ENCODE measurements around the gene F11R. TPM values are rescaled to one million over a fixed set of nuclear protein-coding genes. Genes with fewer than 3 reads are reported as not detected.
A peak's percentile ranks its signal among the peaks of the same experiment; 100 is the strongest.

The F11R gene
- total and polyA plus RNA-seq, 2 donors (not counting 3 experiments of a cell fraction or from before 2014, with no cell fraction given): 97.0 to 124 TPM

DNA sequence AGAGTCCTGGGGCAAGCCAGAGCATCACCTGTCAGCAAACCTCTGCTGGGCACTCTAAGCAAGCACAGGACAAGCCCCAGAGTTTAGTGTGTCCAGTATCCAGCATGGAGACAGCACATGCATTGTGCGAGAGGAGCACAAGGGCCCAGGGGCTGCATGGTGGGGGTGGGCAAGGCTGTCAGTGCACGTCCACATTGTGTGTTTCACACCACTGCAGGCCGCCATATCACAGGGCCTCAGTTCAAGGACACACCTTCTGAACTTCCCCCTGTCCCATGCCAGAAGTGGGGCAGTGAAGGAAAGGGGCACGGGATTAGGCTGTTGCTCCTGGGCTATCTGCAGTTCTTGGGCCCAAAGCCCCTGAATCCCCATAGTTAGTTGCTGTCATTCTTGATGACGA, 18.6 kb upstream of the F11R start:
- no peak overlapping the region for H3K27ac ChIP-seq (ENCODE audit: insufficient read depth, low read depth, low read length)
- H3K4me1 ChIP-seq (ENCODE audit: control insufficient read depth, extremely low read depth, insufficient read depth, low read length): peaks cover 7% of the 10 kb centered on the region
- FAIRE-seq: no peak
- no peak overlapping the region for H3K4me2 ChIP-seq (ENCODE audit: insufficient read depth, low read length)
- no peak overlapping the region for H2AFZ ChIP-seq (ENCODE audit: low read depth, low read length)
- no peak for DNase-seq (ENCODE audit: low read depth, low spot score)
- H3K4me3 ChIP-seq (replicated peaks in 1 of 3; ENCODE audit: insufficient read depth in 1 of 3, low read depth in 1 of 3, low read length in 3 of 3): no peak overlapping the region
- TSS peak; percentile 1 for BruUV-seq (replicated peaks)
- H3K9me1 ChIP-seq (replicated peaks; ENCODE audit: control insufficient read depth, extremely low read depth, insufficient read depth, low read length): no peaks in the 10 kb centered on the region
- dilution Hi-C loops (cut with MboI; ENCODE audit: extremely low pct_ligation_motif_present, low sequenced_read_pairs): no loop called here
- TF ChIP-seq JUN (IDR thresholded peaks at IDR 0.05; ENCODE audit: borderline replicate concordance, insufficient read depth, insufficient read length, low read depth): no peak
- no peak for TF ChIP-seq FOS (IDR thresholded peaks at IDR 0.05; ENCODE audit: borderline replicate concordance, insufficient read depth, low read length)
- TF ChIP-seq, protein P1, sequence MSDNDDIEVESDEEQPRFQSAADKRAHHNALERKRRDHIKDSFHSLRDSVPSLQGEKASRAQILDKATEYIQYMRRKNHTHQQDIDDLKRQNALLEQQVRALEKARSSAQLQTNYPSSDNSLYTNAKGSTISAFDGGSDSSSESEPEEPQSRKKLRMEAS (IDR thresholded peaks at IDR 0.05; ENCODE audit: insufficient read depth, insufficient read length): no peak
- TF ChIP-seq MYC (IDR thresholded peaks at IDR 0.05; ENCODE audit: low read depth, low read length): no peak
- TF ChIP-seq EZH2 (IDR thresholded peaks at IDR 0.05; ENCODE audit: borderline replicate concordance, low read depth, low read length, severe bottlenecking): no peak
- no peak for TF ChIP-seq POLR2A (IDR thresholded peaks at IDR 0.05; ENCODE audit: low read depth, low read length)
- H3K9me3 ChIP-seq (replicated peaks; ENCODE audit: control insufficient read depth, insufficient read depth, low read length): no peaks in the 10 kb centered on the region
- H3K9ac ChIP-seq (replicated peaks; ENCODE audit: extremely low read depth, insufficient read depth, low read length): no peak overlapping the region
- POLR2A ChIA-PET: no interaction called here
- peaks cover 6% of the 10 kb centered on the region for H3K79me2 ChIP-seq (ENCODE audit: control insufficient read depth, insufficient read depth, low read length)
- H4K20me1 ChIP-seq (replicated peaks; ENCODE audit: control insufficient read depth, extremely low read depth, insufficient read depth, low read length): no peaks in the 10 kb centered on the region
- peaks cover 12 to 29% of the 10 kb centered on the region in 2 experiments for H3K36me3 ChIP-seq (ENCODE audit: control insufficient read depth in 2 of 2, extremely low read depth in 1 of 2, insufficient read depth in 2 of 2, low read length in 2 of 2)
- no peaks in the 10 kb centered on the region for H3K27me3 ChIP-seq (ENCODE audit: control insufficient read depth in 2 of 2, insufficient read depth in 2 of 2, low read length in 2 of 2)
- CTCF ChIA-PET: interaction anchor here (1.2 to 11.0 kb wide), 5 partner anchors 26 to 101 kb away, joined by 4 to 181 read pairs (median 7); no protein-coding TSS in a partner anchor
- intact Hi-C loops (cut with micrococcal nuclease): no loop called here

- H3K36me3 ChIP-seq (ENCODE audit: control insufficient read depth in 2 of 2, extremely low read depth in 1 of 2, insufficient read depth in 2 of 2, low read length in 2 of 2): peaks cover 12 to 29% of the 10 kb centered on the region in 2 experiments
- no peaks in the 10 kb centered on the region for H4K20me1 ChIP-seq (replicated peaks; ENCODE audit: control insufficient read depth, extremely low read depth, insufficient read depth, low read length)
- ChIA-PET CTCF (interaction anchor here (1.8 to 11.0 kb wide), 4 partner anchors 43 to 101 kb away, joined by 4 to 181 read pairs (median 8); no protein-coding TSS in a partner anchor), POLR2A (no interaction called here)
- dilution Hi-C loops (cut with MboI; ENCODE audit: extremely low pct_ligation_motif_present, low sequenced_read_pairs): no loop called here
- H3K4me2 ChIP-seq (ENCODE audit: insufficient read depth, low read length): peak overlapping the region; percentile 53
- DNase-seq (ENCODE audit: low read depth, low spot score) (no peak), FAIRE-seq (no peak)
- H3K4me3 ChIP-seq (replicated peaks in 1 of 3; ENCODE audit: insufficient read depth in 1 of 3, low read depth in 1 of 3, low read length in 3 of 3): peak overlapping the region in 2 of 3 experiments; percentile 46 to 50
- H3K27me3 ChIP-seq (ENCODE audit: control insufficient read depth in 2 of 2, insufficient read depth in 2 of 2, low read length in 2 of 2): no peaks in the 10 kb centered on the region
- TF ChIP-seq, protein P1 (IDR thresholded peaks at IDR 0.05; ENCODE audit: insufficient read depth, insufficient read length): no peak
- TF ChIP-seq FOS (IDR thresholded peaks at IDR 0.05; ENCODE audit: borderline replicate concordance, insufficient read depth, low read length) (no peak), JUN (IDR thresholded peaks at IDR 0.05; ENCODE audit: borderline replicate concordance, insufficient read depth, insufficient read length, low read depth) (no peak), POLR2AphosphoS5 (IDR thresholded peaks at IDR 0.05; ENCODE audit: insufficient read depth, low read depth, low read length) (no peak), CTCF (IDR thresholded peaks at IDR 0.05; ENCODE audit: extremely low read depth in 1 of 2, insufficient read depth in 1 of 2, low read depth in 1 of 2, low read length in 2 of 2) (no peak), GATA2 (IDR thresholded peaks at IDR 0.05; ENCODE audit: insufficient read depth, insufficient read length, low read depth, low read length) (no peak), EZH2 (IDR thresholded peaks at IDR 0.05; ENCODE audit: borderline replicate concordance, low read depth, low read length, severe bottlenecking) (no peak), POLR2A (IDR thresholded peaks at IDR 0.05; ENCODE audit: low read depth, low read length) (no peak), MYC (IDR thresholded peaks at IDR 0.05; ENCODE audit: low read depth, low read length) (no peak)
- peaks cover 2% of the 10 kb centered on the region for H3K79me2 ChIP-seq (ENCODE audit: control insufficient read depth, insufficient read depth, low read length)
- H3K4me1 ChIP-seq (ENCODE audit: control insufficient read depth, extremely low read depth, insufficient read depth, low read length): peaks cover 3% of the 10 kb centered on the region
- BruUV-seq (replicated peaks): no TSS peak
- H3K27ac ChIP-seq (ENCODE audit: insufficient read depth, low read depth, low read length): no peak overlapping the region
- no peaks in the 10 kb centered on the region for H3K9me3 ChIP-seq (replicated peaks; ENCODE audit: control insufficient read depth, insufficient read depth, low read length)
- no peaks in the 10 kb centered on the region for H3K9me1 ChIP-seq (replicated peaks; ENCODE audit: control insufficient read depth, extremely low read depth, insufficient read depth, low read length)
- no peak overlapping the region for H3K9ac ChIP-seq (replicated peaks; ENCODE audit: extremely low read depth, insufficient read depth, low read length)
- intact Hi-C loops (cut with micrococcal nuclease): no loop called here
- no peak overlapping the region for H2AFZ ChIP-seq (ENCODE audit: low read depth, low read length)
Measured at GRCh38 chr1:161039154-161039545, 18.2 kb upstream of the F11R start.
